ENCODE data around the gene CCR7. TPM values are rescaled to one million over a fixed set of nuclear protein-coding genes. Genes with fewer than 3 reads are reported as not detected.

The CCR7 gene
- total and polyA plus RNA-seq, 11 donors = 0.09 to 2.2 (median 0.23) TPM; not detected in 3

DNA sequence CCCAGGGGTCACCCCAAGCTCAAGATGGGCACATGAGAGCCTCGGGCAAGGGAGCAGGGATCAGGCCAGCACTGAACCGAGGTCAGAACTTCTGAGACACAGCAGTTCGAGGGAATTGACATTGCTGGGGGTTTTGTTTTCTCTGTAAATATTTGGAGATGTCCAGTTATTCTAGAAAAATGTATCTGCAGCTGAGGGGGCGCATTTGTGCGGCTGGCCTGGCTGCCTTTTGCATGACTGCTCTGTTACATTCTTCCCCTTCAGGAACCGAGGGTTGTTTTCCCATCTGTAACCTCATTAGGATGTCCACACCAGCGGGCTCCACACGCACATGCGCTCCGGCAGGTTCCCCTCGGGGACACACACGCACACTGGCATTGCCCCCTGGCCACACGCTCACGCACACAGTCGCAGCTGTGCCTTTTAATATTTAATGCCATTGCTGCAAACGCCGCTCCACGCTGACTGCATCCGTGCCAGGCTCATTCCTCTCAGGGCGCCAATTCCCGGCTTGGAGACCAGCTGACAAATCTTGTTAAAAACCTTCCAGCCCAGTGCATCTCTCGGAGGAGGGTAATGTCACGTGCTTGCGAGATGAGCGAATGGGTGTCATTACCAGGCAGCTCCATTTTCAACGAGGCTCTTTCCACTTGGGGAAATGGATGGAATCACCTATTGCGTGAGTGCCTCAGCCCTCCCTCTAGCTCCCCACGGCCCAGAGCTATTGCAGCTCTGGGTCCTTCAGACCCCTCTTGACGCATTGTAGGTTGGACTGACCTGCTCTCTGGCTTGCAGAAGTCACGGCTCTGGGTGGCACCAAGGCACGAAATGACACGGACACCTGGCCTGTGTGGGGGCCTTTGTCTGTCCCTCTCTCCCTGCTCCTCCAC lies 13.1 kb downstream of the CCR7 start:
- H3K4me3 ChIP-seq = no peak overlapping the region
- DNase-seq = peak in 2 of 5 donors; percentile 31 to 55

GRCh38 chr17:40551091-40551878 lies 14.0 kb downstream of the CCR7 start:
- Histone ChIP-seq H3K27ac (peak overlapping the region; percentile 22 to 95 (median 86)), H3K27me3 (no peaks in the 10 kb centered on the region), H3K4me1 (peaks cover 13 to 87% (median 63%) of the 10 kb centered on the region in 12 donors), H3K9me3 (no peaks in the 10 kb centered on the region), H3K36me3 (no peaks in the 10 kb centered on the region), H3K4me3 (no peak overlapping the region)
- no peak for TF ChIP-seq POLR2A (IDR thresholded peaks at IDR 0.05)
- TF ChIP-seq CTCF (IDR thresholded peaks at IDR 0.05) = no peak
- ATAC-seq (peak; percentile 19 to 70 (median 44)), DNase-seq (peak in 4 of 5 donors; percentile 66 to 86 (median 76))
- WGBS, 4 donors = 70 to 91% (median 81%) methylated on average over 6 of the region's 6 CpGs
- intact Hi-C loops (cut with DNase I) = no loop called here

More for the DNA sequence above, 13.1 kb downstream of the CCR7 start:
- Histone ChIP-seq H3K27ac (peak overlapping the region; percentile 22 to 95 (median 86)), H3K36me3 (no peaks in the 10 kb centered on the region), H3K27me3 (no peaks in the 10 kb centered on the region), H3K4me1 (peaks cover 15 to 92% (median 71%) of the 10 kb centered on the region in 12 donors), H3K9me3 (no peaks in the 10 kb centered on the region)
- intact Hi-C loops (cut with DNase I) = no loop called here
- TF ChIP-seq CTCF (IDR thresholded peaks at IDR 0.05) = no peak
- no peak for TF ChIP-seq POLR2A (IDR thresholded peaks at IDR 0.05)
- WGBS, 4 donors = 78 to 87% (median 83%) methylated on average over 31 to 32 of the region's 32 CpGs
- ATAC-seq = peak in 2 of 4 donors; percentile 3 to 40

DNA sequence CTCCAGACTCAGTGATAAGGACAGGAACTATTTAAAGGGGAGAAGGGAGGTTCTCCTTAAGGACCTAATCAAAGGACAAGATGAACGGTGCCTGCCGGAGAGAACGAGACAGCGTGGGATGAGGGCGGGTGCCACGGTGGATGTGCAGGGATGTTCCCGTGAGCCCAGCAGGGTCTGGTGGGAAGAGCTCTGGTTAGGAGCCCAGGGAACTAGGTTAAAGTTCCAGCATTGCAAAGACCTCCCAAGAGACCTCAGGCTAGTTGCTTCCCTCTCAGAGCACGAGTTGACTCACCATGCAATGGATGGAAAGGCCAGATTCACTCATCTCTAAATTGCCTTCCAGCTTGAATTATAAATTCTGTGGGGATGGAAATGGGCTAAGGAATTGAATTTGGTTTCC lies 14.7 kb downstream of the CCR7 start:
- peak overlapping the region; percentile 22 to 95 (median 86) for H3K27ac ChIP-seq
- intact Hi-C loops (cut with DNase I) = no loop called here
- H3K9me3 ChIP-seq = no peaks in the 10 kb centered on the region
- H3K27me3 ChIP-seq = no peaks in the 10 kb centered on the region
- no peak overlapping the region for H3K4me3 ChIP-seq
- no peaks in the 10 kb centered on the region for H3K36me3 ChIP-seq
- ATAC-seq (peak; percentile 30 to 66 (median 41)), DNase-seq (peak in 4 of 5 donors; percentile 50 to 86 (median 76))
- TF ChIP-seq POLR2A (IDR thresholded peaks at IDR 0.05) (no peak), CTCF (IDR thresholded peaks at IDR 0.05) (no peak)
- H3K4me1 ChIP-seq = peaks cover 13 to 81% (median 57%) of the 10 kb centered on the region in 12 donors
- WGBS, 4 donors = 40 to 67% (median 58%) methylated on average over 8 of the region's 8 CpGs
